GM21526 (cell line): ENCODE data around the gene NRARP.
A peak's percentile ranks its signal among the peaks of the same experiment; 100 is the strongest.

Source experiments
- ATAC-seq: cut with Tn5 transposase; IDR thresholded peaks from one replicate; pipeline ENCODE4 v1.9.1; 2021; ENCODE audit warnings: moderate library complexity; ENCODE audit not compliant: unreplicated experiment, low FRiP score

The NRARP gene

GRCh38 chr9:137311986-137312851, 10.1 kb upstream of the NRARP start:
- no peak for ATAC-seq

- ATAC-seq: no peak
Observed at GRCh38 chr9:137311171-137311985, 9.3 kb upstream of the NRARP start.

- ATAC-seq: no peak
Observed at GRCh38 chr9:137310189-137311052, 8.3 kb upstream of the NRARP start.

DNA sequence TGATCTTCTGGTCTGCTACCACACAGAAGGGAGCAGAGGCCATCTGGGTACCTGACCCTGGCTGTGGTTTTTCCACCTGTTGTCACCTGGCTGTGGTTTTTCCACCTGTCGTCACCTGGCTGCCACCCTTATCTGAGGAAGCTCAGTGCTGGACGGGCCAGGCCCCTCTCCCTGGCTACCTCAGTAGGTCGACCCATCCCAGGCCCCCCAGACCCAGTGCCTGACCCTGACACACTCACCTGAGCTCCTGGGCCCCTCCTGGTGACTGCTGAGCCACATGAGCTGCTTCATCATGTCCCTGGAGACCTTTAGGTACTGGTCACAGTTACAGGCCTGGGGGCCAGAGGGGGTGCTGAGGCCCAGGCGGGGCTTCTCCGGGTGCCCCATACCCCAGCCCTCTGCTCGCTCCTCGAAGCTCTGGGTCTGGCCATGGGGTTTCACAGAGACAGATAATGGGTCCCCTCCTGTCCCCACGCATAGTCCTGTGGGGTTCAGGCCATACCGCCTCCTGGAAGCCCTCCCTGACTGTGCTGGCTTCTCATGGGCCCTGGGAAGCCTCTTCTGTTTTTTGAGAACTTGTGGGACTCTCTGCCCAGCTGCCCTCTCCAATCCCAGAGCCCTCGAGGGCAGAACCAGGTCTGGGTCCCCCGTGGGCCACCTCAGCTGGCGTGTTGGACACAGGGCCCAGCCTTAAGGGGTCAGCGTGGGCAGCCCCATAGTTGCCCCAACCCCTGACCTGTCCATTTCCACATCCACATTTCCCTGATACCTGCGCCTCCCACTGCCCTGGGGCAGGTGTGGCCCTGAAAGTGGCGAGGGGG, 7.5 kb upstream of the NRARP start:
- ATAC-seq: no peak

DNA sequence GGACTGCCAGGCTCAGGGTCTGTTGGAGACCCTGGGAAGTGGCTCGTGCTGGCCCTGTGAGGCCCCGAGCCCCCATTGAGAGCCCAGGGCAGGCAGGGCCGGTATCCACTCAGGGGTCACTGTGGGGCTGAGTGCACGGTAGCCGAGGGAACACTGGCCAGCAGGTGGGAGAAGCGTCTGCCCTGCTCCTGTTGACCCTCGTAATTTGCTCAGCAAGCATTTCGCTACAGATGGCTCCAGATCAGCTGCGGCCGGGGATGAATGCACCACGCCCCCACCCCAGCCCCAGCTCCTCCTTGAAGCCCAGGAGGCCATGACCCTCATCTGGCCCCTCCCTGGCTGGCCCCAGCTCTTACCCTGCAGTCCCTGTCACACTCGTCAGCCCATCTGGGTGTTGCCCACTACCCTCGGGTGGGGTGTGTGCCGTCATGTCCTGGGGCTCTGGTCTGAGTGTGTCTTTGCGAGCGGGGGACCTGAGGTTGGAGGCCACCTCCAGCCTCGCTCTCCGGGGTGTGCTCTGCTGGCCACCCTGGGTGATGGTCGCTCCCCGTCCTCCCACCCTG, 6.1 kb upstream of the NRARP start:
- no peak for ATAC-seq

DNA sequence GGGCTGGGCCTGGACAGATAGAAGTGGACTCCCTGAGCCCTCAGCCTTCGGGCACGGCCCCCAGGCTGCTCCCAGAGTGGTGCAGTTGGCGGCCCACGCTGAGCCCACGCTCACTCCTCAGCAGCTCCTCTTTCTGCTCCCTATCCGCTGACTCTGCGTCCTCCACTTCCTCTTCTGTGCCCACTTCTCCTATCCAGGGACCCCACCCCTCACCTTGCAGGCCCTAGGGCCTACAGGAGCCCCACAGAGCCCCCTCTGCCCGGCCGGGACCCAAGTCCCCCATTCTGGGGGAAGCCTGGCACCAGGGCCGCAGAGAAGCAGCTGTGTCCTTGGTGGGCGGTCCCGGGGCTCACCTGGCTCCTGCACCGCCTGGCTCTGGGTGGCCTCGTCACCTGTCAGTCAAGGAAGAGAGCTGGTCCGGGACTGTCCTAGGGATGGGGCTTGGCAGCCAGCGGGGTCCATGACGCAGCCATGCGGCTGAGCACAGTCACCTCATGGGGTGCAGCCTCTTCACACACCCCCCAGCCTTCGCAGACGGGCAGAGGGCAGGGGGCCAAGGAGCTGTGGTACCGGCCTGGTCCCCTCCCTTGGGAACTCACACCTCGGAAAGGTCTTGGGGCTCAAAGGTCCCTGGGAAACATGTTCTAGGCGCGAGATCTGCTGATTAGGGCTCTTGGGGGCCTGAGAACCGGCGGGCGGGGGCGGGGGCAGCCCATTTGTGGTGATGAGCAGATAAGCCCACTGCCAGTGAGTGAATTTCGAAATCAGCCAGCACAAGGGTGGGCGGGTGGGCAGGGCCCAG, 5.4 kb upstream of the NRARP start:
- ATAC-seq: no peak

GRCh38 chr9:137306850-137307254, 4.8 kb upstream of the NRARP start:
- no peak for ATAC-seq

DNA sequence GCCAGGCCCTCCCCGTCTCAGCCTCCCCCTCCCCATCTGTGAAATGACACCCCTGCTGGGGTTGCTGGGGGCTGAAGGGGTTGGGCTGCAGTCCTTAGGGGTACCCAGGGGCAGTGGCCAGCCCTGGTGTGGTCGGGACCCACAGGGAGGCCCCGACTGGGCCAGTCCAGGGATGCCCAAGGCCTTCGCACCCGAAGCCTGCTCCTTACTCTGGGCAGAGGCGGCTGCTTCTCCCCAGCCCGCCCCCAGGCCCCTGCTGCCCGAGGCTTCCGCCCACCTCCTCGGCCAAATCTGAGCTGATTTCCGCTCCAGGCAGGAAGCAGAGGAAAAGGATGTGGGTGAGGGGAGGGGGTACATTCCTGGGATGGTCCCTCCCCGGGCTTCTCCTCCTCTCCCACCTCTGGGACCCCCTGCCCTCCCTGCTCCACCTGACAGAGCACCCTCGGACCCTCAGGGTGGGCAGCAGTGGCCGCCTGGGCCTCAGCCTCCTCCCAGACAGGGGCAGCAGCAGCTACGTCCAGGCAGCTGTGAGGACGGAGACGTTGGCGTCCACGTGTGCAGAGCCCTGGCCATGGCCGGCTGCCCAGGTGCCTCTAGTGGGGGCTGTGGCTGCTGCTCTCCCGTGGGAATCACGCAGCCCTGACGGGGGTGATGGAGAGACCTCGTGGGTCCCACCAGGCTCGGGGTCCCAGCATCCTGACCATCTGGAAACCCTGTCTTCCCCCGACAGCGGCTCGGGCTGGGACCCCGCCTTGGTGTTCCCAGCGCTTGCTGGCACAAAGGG, 4.2 kb upstream of the NRARP start:
- ATAC-seq: no peak

DNA sequence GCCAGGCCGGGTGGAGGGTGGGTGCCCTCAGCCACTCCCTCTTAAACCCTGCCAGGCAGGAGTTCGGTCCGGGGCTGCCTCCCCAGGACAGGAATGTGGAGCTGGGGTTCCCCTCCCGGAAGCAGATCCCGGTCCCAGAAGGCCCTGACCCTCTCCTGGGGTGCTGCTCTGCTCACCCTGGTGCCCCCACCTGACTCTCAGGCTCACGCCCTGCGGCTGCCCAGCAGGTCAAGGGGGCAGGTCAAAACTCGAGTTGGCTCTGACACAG, 3.7 kb upstream of the NRARP start:
- no peak for ATAC-seq

DNA sequence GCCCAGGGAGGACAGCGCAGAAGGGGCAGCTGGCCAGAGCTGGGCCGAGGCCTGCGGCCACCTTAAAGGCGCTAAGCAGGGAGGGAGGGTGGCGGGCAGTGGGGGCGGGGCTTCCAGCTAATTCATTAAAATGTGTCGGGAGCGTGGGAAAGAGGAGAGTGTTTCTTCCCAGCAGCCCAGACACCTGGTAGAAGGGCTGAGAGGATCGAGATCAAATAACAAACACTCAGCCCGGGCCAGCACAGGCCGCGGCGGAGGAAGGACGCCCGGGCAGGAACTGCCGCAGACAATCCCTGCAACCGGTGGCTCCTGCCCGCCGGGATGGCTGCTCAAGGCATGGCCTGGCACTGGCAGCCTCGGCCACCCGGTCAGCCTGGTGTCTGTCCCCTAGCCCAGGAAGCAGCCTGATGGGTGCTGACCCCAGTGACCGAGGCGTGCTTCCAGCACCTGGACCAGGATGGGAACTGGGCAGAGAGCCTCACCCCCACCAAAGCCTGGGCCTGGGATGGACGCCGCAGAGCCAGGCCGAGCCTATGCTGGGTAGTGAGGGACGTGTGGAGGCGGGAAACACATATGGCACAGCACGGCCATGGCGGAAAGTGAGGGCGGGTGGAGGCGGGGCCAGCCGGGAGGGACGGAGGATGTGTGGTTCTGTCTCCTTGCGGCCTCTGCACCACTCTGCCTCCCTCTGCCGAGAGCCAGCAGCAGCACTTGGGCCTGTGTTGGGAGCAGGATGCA, 3.2 kb upstream of the NRARP start:
- no peak for ATAC-seq

DNA sequence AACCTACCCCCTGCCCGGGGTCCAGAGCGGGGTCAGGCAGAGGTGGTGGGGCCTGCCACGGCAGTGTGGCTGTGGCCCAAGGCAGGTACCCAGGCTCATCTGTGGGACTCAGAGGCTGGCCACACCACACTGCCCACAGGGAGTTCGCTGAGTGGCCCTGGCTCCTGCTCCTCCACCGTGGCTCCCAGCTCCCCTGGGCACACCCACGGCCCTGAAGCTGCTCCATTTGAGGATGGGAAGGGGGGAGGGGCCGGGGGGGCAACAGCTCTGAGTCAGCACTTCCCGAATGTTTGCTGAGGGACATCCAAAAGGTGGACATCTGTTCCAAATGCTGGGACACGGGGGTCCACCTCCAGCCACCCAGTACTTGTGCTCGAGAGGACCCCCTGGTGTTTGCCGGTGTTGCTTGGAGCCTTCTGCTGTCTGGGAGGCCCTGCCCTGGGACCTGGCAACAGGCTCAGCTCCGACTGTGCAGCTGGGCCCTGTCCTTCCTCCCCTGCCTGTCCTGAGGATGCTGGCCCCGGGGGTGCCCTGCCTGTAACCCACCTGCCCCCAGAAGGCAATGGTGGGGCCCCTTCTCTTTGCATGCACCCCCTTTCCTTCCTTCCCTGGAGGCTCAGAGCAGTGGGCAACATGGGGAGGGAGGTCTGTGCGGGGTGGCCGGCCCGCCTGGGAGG, 2.5 kb upstream of the NRARP start:
- ATAC-seq: no peak

DNA sequence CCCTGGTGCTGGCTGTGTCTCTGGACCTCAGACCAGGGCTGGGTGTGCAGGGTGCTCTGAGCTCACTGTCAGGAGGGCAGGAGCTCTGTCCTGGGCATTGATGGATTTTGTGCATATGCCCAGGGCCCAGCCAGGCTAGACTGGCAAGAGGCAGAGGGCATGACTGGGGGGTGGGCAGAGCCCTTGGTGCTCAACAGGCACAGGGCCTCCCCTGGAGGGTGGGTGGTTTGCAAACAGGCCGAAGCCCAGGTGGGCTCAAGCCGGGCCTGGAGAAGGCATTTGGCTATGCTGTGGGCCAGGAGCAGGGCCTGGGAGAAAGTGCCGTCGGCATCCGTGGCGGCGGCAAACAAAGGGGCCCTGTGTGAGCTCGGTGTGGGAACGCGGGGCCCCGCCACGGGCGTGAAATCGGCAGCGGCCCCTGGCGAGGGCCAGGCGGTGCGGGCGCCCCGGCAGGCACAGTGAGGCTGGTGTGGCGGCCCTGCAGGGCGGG, 1.9 kb upstream of the NRARP start:
- no peak for ATAC-seq

GRCh38 chr9:137303151-137303892, 1.3 kb upstream of the NRARP start:
- ATAC-seq: no peak

- ATAC-seq: peak; percentile 33
Observed at GRCh38 chr9:137302449-137303150, 529 bp upstream of the NRARP start.

GRCh38 chr9:137301081-137301947, 757 bp downstream of the NRARP start:
- no peak for ATAC-seq
